GM21619 (cell line): ENCODE measurements around the gene IL1F10.

Source experiments
- ATAC-seq: cut with Tn5 transposase; IDR thresholded peaks from one replicate; pipeline ENCODE4 v1.9.1; 2021; ENCODE audit not compliant: unreplicated experiment

IL1F10 gene, protein sequence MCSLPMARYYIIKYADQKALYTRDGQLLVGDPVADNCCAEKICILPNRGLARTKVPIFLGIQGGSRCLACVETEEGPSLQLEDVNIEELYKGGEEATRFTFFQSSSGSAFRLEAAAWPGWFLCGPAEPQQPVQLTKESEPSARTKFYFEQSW

DNA sequence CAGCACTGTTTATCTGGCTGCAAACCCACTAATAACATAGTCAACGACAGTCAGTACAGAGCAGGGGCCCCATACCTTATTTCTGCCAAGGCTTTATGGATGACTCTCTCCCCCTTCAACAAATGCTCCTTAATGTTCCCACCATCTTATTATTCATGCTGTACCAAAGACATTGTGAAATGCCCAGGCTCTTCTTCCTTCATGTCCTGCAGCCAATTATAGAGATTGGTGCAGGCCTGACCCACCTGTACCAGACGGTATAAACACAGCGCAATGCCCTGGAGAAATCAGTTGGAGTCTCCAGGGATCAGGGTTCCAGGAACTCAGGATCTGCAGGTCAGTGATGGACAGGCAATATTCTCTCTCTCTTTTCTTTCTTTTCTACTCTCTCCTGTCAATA, at the start of gene IL1F10:
IL1F10 (plus strand) TSS at position 290 of the 400 bp plus-strand sequence. CDS start 4,769 bp downstream, outside the sequence.
- ATAC-seq = no peak

DNA sequence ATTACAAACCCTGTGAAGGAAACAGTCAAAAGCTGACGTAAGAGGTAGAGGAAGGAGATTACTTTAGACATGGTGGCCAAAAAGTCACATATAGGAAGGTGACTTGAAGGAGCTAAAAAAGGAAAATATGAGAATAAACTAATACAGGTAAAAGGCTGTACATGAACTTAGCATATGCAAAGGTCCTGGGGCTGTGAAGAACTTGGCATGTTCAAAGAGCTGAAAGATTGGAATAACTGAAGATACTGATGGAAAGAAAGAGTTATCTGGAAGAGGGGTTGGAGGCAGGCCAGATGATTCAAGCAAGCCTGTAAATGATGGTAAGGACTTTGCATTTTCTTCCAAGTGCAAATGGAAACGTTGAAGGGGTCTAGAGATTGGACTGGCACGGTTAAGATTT, 49.3 kb upstream of the IL1F10 start:
- no peak for ATAC-seq

DNA sequence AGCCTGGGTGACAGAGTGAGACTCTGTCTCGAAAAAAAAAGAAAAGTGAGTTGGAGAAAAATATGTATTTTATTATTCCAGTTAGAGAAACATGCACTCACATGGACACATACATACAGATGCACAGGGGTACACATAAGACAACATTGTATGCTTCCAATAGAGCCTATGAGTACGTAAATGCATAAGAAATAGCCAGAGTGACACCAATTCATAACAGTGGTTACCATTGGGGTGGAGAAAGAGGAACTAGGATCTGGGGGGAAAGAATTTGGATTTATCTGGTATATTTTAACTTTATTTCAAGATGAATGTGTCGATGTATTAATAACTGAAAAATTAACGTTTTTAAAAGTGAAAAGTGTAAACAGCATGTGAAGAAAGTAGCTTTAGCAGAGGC, 46.5 kb upstream of the IL1F10 start:
- ATAC-seq = no peak

DNA sequence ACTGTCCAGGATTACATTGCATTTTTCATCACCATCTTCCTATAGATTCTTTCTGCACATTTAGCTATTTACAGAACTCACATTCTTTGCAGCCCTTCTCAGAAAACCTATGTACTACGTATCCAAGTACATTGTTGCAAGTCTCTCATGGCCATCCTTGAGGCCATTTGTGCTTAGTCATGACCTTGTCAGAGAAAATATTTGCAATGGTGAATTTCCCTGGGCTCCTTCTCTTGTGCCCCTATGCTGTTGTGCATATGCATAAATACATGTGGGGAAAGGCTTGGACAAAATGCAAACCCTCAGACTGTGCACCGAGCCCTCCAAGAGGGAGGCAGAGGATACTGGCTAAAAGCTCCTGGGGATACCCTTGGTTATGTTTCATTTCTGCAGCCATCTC, 43.0 kb upstream of the IL1F10 start:
- no peak for ATAC-seq

DNA sequence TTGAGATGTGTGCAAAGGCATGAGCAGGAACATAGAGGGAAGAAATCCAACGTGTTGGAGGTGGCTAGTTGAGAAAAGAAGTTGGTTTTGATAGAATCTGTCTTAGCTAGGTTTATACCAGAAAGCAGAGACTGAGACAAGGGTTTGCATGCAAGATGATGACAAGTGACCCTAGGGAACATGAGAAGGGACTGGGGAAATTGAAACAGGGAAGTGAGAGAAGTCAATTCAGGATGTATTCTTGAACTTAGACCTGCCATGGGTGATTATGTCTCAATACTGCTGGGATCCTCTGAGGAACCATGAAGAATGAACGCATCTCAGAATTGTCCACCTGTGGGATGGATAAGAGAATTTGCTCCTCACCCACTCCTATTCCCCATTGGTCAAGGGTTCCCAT, 42.0 kb upstream of the IL1F10 start:
- ATAC-seq = no peak

DNA sequence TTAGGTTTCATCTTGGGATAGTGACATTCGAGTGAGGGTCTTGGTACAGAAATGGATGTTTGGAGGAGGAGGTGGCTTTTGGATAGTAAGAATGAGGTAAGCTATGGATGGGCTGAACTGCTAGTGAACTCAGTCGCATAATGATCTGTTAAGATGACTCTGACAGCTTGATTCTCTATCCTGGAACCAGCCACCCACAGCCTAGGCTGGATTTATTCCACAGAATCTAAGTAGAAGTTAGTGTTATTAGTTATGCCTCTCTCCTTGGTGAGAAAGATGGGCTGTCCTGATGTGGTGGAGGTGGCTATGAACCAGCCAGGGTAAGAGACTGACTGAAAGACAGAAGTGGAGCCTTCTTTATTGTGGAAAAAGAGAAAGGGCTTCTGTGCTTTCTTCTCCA, 40.1 kb upstream of the IL1F10 start:
- no peak for ATAC-seq

DNA sequence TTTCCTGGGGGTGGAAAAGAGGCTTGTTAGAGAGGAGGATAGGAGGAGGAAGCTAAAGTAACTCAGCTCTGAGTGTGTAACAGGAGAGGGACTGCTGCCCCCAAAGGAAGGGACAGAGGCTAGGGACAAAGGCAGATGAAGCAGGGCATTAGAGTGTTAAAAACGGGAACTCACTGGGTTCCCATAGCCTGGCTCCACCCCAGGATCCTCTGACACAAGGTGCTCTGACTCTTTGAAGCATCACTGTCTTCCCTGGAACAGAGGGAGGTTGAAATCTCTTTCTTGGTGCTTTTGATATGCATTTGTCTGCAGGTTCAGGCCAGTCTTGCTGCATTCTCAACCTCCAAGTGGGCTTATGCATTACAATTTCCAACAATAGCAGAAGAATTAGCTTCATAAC, 39.7 kb upstream of the IL1F10 start:
- no peak for ATAC-seq

DNA sequence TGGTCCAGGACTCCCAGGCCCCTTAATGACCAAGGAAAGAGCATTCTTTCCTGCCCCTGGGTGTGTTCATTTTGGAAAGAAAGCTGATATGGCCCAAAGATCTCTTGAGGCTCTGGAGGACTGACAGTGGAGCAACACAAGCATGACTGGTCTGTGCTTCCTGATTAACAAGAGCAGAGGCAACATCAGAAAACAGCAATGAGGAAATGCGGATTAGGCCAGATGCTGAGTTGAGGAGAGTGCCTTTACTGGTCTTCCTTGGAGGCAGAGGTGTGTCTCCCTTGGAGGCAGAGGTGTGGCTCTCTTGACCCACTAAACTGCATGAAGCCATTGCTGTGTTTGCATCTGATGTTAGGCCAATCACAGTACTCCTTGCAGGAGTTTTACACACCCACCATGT, 35.0 kb upstream of the IL1F10 start:
- no peak for ATAC-seq

DNA sequence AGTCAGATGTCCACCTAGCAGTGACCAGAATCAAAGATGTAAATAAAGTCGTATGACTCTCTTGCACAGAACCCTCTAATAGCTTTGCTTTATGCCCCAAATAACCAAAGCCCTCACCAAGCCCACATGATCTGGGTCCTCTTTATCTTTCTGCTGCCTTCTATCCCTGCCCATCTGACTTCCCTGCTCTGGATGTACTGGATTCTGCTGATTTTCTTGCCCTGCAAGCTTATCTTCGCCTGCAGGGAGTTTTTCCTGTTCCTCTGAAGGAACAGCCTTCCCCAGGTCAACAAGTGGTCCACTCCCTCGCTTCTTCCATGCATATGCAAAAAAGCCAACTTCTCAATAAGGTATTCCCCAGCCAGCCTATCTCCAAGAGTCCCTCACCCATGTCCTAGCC, 33.8 kb upstream of the IL1F10 start:
- ATAC-seq = no peak

DNA sequence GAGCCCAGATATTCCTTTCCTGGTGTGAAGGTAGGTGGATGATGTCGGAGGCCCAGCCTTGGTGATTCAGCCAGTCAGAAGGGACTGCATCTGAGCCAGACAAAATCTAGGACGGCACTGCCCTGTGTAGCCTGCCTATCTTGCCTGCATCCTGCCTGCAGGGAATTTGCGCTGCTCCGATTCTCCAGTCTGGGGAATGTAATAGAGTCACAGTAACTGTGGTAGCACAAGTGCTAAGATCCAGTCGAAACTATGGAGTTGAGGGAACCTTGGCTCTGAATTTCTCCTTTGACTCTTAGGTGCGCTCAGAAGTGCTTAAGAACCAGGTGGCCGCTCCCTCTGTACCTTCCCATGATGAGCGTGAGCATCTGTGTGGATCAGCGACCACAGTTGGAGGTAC, 31.0 kb upstream of the IL1F10 start:
- no peak for ATAC-seq

DNA sequence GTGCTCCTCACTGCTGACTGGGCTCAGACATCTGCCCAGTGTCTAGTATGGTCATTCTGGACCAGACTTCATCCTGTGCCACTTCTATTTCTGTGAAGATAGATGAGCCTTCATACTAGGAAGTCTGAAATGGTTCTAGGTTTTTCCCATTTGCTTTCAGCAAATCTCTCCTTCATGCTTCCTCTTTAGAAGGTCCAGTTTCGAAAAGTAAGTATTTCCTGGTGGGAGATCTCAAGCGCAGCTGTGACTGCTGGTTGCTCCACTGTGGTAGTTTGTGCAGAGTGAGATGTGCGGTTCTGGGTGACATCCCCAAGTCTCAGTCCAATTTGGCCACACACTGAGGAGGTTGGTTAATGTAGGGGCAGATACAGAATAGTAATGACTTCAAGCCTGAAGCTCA, 29.5 kb upstream of the IL1F10 start:
- ATAC-seq = no peak

DNA sequence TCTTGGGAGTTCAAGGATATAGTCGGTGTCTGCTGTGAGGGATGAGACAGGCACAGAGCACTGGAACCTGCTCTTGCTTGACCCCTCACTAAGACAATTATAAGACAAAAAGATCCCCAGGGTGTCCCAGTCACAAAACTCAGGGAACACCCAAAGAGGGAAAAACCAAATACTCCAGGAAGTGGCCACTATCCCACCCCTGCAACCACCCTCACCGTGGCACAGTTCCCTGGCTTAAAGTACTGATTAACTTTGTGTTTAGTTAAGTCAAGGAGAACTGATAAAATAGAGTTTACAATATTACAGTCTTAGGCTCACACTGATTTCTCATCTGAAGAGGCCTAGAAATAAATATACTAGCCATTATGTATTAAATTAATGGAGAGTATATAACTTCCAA, 28.6 kb upstream of the IL1F10 start:
- no peak for ATAC-seq

DNA sequence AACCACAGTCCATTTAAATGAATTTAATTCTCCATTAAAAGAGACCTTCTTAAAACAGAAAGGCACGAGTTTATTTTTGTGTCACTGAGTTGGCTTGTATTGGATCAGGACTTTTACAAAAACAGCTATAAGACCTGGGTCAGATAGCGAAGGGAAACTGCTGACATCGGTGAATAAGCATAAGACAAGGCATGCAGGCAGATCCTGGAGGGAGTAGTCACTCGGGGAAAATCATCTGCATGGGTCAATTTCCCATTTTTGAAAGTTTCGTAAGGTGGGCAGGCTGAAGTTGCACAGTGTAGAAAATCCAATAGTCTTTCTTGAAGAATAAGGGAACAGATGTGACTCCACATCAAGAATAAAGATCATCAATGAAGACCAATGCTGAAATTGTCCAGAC, 28.1 kb upstream of the IL1F10 start:
- no peak for ATAC-seq

DNA sequence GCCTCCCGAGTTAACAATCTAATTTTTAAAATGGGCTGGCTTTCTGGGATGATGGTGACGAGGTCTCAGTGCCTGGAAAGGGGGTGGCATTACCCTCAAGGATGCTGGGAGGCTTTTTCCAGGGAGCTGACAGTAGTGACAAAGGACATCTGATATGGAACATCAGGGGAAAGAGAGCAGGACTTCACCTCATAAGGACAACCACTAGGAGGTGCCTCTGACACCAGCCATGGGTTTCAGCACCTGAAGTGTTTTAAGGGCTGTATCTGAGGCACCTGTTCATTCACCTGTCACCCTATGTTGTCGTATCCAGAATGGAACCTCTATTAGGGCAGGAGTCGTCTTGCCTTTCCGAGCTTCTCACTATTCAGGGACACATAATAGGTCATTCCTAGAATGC, 25.9 kb upstream of the IL1F10 start:
- no peak for ATAC-seq

DNA sequence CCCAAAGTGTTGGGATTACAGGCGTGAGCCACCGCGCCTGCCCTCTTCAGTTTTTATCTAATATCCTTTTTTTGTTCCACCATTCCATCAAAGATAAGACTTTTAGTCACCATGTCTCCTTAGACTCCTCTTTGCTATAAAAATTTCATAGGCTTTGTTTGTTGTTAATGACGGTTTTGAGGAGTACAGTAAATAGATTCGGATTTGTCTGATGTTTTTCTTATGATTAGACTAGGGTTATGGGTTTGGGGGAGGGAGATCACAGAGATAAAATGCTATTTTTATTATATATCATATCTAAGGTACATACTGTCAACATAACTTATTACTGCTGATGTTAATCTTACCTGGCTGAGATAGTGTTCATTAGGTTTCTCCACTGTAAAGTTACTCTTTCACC, 21.3 kb upstream of the IL1F10 start:
- ATAC-seq = no peak

DNA sequence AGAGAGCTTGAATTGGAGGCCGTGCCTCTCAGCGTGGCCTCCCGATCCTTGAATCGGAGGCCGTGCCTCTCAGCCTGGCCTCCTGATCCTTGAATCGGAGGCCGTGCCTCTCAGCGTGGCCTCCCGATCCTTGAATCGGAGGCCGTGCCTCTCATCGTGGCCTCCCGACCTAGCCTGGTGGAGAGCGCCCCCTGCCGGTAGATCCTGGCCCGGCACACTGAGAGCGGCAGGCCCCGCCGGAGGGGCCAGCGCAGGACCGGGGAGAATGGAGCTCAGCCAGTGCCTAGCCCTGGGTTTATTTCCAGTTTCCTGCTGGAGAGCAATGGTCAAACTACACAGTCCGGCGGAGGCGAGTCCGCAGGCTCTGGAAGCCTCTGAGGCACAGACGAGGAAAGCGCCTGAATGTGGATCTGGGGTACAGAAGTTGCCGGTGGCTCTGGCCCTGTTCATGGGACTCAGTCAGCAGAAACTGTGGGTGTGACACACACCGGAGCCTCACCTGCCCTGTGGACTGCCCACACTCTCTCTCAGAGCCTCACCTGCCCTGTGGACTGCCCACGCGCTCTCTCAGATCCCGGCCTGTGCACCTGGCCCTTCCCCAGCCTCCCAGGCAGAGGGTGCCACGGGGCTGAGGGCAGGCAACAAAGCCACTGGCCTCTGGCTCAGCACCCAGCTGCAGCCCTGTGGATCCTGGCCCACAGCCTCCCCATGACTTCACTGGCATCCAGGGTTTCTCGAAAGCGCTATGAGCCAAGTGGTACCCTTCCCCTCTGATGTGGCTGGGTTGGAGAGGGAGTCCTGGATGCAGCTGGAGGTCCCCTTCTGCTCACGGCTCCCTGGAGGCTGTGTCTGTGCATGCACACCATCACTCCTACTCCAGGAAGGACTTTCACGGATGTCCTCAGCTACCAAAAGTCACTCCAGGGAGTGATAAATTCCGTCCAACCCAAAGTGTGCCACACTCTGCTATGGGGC, 16.6 kb upstream of the IL1F10 start:
- ATAC-seq = no peak

DNA sequence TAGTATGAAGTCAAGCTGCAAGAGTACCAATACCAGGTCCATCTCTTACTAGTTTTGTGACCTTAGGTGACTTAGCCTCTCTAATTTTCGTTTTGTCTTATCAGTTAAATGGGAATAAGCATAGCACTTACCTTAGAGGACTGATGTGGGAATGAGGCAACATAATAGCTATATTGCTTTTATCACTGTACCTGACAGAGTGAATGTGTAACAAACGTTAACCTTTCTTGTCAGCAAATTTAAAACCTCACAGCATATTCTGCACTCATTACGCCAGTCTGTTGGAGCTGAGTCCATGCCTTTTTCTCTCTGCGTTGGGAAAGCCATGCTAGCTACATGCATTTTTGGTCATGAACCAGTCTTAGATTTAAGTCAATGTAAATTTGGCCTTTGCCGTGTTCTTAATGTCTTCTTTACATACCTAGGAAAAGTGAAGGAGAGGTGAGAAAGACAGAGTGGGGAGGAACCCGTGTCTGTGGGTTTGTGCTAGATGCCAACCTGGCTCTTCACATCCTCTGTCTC, 15.3 kb upstream of the IL1F10 start, which contains the start of gene IL36B:
IL36B (minus strand) TSS at position 472 of the 522 bp plus-strand sequence.
- ATAC-seq = no peak

DNA sequence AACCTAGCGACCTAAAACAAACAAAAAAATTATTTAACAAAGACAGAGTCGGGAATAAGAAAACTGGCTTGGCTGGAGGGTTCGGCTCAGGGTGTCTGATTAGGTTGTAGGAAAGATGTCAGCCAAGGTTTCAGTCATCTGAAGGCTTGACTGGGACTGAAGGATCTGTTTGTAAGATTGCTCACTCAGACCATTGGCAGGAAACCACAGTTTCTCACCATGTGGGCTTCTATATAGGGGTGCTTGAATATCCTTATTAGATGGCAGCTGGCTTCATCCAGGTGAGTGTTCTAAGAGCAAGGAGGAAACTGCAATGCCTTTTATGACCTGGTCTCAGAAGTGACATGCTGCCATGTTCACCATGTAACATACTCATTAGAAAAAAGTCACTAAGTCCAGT, 14.1 kb upstream of the IL1F10 start:
- ATAC-seq = no peak

DNA sequence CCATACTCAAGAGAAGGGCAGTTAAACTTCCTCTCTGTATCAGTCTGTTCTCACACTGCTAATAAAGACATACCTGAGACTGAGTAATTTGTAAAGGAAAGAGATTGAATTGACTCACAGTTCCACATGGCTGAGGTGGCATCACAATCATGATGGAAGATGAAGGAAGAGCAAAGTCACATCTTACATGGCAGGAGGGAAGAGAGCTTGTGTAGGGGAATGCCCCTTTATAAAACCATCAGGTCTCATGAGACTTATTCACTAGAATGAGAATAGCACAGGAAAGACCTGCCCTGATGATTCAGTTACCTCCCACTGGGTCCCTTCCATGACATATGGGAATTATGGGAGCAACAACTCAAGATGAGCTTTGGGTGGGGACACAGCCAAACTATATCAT, 13.7 kb upstream of the IL1F10 start:
- ATAC-seq = no peak

DNA sequence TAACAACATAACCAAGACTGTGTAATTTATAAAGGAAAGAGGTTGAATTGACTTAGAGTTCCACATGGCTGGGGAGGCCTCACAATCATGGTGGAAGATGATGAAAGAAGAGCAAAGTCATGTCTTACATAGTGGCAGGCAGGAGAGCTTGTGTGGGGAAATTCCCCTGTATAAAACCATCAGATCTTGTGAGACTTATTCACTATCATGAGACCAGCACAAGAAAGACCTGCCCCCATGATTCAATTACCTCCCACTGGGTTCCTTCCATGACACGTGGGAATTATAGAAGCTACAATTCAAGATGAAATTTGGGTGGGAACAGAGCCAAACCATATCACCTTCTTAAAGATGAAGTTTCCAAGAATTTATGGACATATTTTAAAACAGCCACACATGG, 11.2 kb upstream of the IL1F10 start:
- no peak for ATAC-seq

DNA sequence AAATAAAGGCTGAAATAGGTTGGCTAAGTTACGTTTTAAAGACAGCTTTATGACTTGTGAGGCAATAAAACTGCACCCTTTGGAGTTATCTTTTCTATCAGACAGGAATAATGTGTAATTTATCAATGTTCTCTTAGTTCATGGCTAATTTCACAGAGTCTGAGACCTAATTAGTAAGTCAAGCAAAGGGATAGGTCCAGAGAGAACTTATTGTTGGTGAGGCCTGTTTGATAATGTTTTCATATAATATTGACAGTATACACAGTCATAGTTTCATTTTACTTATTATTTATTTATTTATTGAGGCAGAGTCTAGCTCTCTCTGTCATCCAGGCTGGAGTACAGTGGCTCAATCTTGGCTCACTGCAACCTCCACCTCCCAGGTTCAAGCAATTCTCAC, 10.7 kb upstream of the IL1F10 start:
- ATAC-seq = no peak

DNA sequence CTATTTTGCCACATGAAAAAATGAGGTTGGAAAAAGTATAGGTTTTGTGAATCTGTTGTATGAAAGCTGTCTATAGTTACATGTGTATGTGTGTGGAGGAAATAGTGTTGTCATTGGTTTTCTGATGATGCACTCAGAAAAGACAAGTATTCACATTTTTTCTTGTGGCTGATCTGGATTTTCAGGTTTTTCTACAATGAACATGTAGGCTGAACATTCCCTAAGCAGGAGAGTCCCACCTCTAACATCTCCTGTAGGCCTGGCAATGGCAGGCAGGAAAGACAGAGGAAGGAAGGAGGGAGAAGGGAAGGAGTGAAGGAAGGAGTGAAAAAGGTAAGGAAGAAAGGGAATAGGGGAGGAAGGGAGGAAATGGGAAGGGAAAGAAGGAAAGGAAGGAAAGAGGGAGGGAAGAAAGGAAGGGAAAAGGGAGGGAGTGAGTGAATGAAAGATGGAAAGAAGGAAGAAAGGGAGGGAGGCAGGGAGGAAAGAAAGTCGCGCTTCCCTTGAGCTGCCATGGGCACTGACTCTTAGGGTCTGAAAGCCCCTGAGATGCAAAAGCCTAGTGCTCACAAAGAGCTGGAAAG, 9.3 kb upstream of the IL1F10 start:
- no peak for ATAC-seq
